H9 (cell line): ENCODE results near the gene MGAT4C. TPM values are rescaled to one million over a fixed set of nuclear protein-coding genes. Genes with fewer than 3 reads are reported as not detected.

ENCODE experiments used
- DNase-seq: peaks from one replicate; pipeline ENCODE4 v3.0.0-alpha.2; 2017
- H2AFZ ChIP-seq: one replicate; pipeline ENCODE4 v1.6.1; 2013; ENCODE audit warnings: mild to moderate bottlenecking, low read length, control low read depth, moderate library complexity
- H2AK5ac ChIP-seq: 2 replicates; pipeline ENCODE4 v1.6.1; 2013; ENCODE audit warnings: low read length, control low read depth, mixed read lengths; ENCODE audit not compliant: insufficient read length
- H2BK120ac ChIP-seq: one replicate; pipeline ENCODE4 v1.6.1; 2013; ENCODE audit warnings: low read depth, mild to moderate bottlenecking, low read length, control low read depth, inconsistent platforms; ENCODE audit not compliant: poor library complexity, severe bottlenecking
- H2BK12ac ChIP-seq: 2 replicates; pipeline ENCODE4 v1.6.1; 2013; ENCODE audit warnings: low read length, control low read depth, mixed read lengths, low read depth; ENCODE audit not compliant: insufficient read length
- H2BK15ac ChIP-seq: 2 replicates; pipeline ENCODE4 v1.6.1; 2013; ENCODE audit warnings: low read depth, low read length, control low read depth
- H2BK20ac ChIP-seq: one replicate; pipeline ENCODE4 v1.6.1; 2013; ENCODE audit warnings: low read depth, mild to moderate bottlenecking, low read length, control low read depth, inconsistent platforms; ENCODE audit not compliant: poor library complexity, severe bottlenecking
- H2BK5ac ChIP-seq: 2 replicates; pipeline ENCODE4 v1.6.1; 2013; ENCODE audit warnings: low read length, control low read depth, mixed read lengths; ENCODE audit not compliant: insufficient read length
- H3K14ac ChIP-seq: 2 replicates; pipeline ENCODE4 v1.6.1; 2013; ENCODE audit warnings: low read length, control low read depth; ENCODE audit not compliant: insufficient read depth
- H3K18ac ChIP-seq: 2 replicates; pipeline ENCODE4 v1.6.1; 2013; ENCODE audit warnings: low read depth, mild to moderate bottlenecking, mixed read lengths, low read length, control low read depth; ENCODE audit not compliant: insufficient read length
- H3K23ac ChIP-seq: 2 replicates; pipeline ENCODE4 v1.6.1; 2013; ENCODE audit warnings: low read length, control low read depth, mixed read lengths, low read depth; ENCODE audit not compliant: insufficient read length
- H3K23me2 ChIP-seq: 2 replicates; pipeline ENCODE4 v1.6.1; 2013; ENCODE audit warnings: low read depth, mild to moderate bottlenecking, mixed read lengths, low read length, control low read depth; ENCODE audit not compliant: insufficient read length, poor library complexity, severe bottlenecking
- H3K27ac ChIP-seq: 2 replicates; pipeline ENCODE4 v1.5.1; 2013; ENCODE audit warnings: low read length, control low read depth, mixed read lengths, low read depth; ENCODE audit not compliant: insufficient read length
- H3K27me3 ChIP-seq: 2 replicates; pipeline ENCODE4 v1.6.1; 2013; ENCODE audit warnings: low read length, control low read depth, inconsistent platforms; ENCODE audit not compliant: insufficient read depth
- H3K4ac ChIP-seq: 2 replicates; pipeline ENCODE4 v1.6.1; 2013; ENCODE audit warnings: low read depth, mild to moderate bottlenecking, control low read depth, inconsistent platforms, low read length, moderate library complexity
- H3K4me1 ChIP-seq: 2 replicates; pipeline ENCODE4 v1.6.1; 2013; ENCODE audit warnings: low read length, control low read depth, inconsistent platforms; ENCODE audit not compliant: insufficient read depth
- H3K4me2 ChIP-seq: 2 replicates; pipeline ENCODE4 v1.6.1; 2013; ENCODE audit warnings: low read length, control low read depth, mixed read lengths; ENCODE audit not compliant: insufficient read length, insufficient read depth
- H3K56ac ChIP-seq: 2 replicates; pipeline ENCODE4 v1.6.1; 2013; ENCODE audit warnings: low read depth, mild to moderate bottlenecking, mixed read lengths, low read length, control low read depth; ENCODE audit not compliant: insufficient read length
- H3K79me1 ChIP-seq: 2 replicates; pipeline ENCODE4 v1.6.1; 2013; ENCODE audit warnings: low read depth, mild to moderate bottlenecking, moderate library complexity, low read length, control low read depth, inconsistent platforms; ENCODE audit not compliant: insufficient read depth, poor library complexity, severe bottlenecking
- H3K79me2 ChIP-seq: 2 replicates; pipeline ENCODE4 v1.6.1; 2013; ENCODE audit warnings: low read length, control low read depth, inconsistent platforms; ENCODE audit not compliant: insufficient read depth
- H3K9ac ChIP-seq: 2 replicates; pipeline ENCODE4 v1.6.1; 2013; ENCODE audit warnings: low read length, control low read depth, mixed read lengths; ENCODE audit not compliant: insufficient read length; ENCODE audit errors: extremely low read depth
- H3K9me3 ChIP-seq: one replicate; pipeline ENCODE4 v1.6.1; 2013; ENCODE audit warnings: low read depth, low read length, inconsistent platforms; ENCODE audit not compliant: control insufficient read depth
- H3T11ph ChIP-seq: one replicate; pipeline ENCODE4 v1.6.1; 2013; ENCODE audit warnings: mild to moderate bottlenecking, low read length, control low read depth, inconsistent platforms
- H4K20me1 ChIP-seq: one replicate; pipeline ENCODE4 v1.6.1; 2013; ENCODE audit not compliant: control insufficient read depth, insufficient read length, insufficient read depth
- H4K5ac ChIP-seq: 2 replicates; pipeline ENCODE4 v1.6.1; 2013; ENCODE audit warnings: low read depth, mild to moderate bottlenecking, mixed read lengths, low read length, control low read depth; ENCODE audit not compliant: insufficient read length
- H4K8ac ChIP-seq: replicated peaks from 2 replicates; pipeline ENCODE4 v1.6.1; 2013; ENCODE audit warnings: low read length, control low read depth, mixed read lengths, low read depth; ENCODE audit not compliant: insufficient read length
- H4K91ac ChIP-seq: 2 replicates; pipeline ENCODE4 v1.6.1; 2013; ENCODE audit warnings: low read depth, mild to moderate bottlenecking, moderate library complexity, mixed read lengths, low read length, control low read depth; ENCODE audit not compliant: insufficient read length
- H3K27ac Mint-ChIP-seq, 3 experiments: 2 replicates in 2 of 3; 3 replicates in 1 of 3; pipeline ENCODE4 v1.8.0; 2020 to 2021; ENCODE audit warnings: mixed read lengths in 3 of 3, mild to moderate bottlenecking in 1 of 3, moderate library complexity in 1 of 3
- H3K27me3 Mint-ChIP-seq: 2 replicates; pipeline ENCODE4 v1.8.0; 2021; ENCODE audit warnings: low read depth, mild to moderate bottlenecking, moderate library complexity, mixed read lengths
- H3K36me3 Mint-ChIP-seq, 3 experiments: 2 replicates in 2 of 3; 3 replicates in 1 of 3; pipeline ENCODE4 v1.8.0; 2020 to 2021; ENCODE audit warnings: low read depth in 3 of 3, mixed read lengths in 3 of 3; ENCODE audit not compliant: insufficient read depth in 1 of 3
- H3K4me1 Mint-ChIP-seq, 2 experiments: 2 replicates each; pipeline ENCODE4 v1.8.0; 2020; ENCODE audit warnings: mixed read lengths in 2 of 2
- H3K4me3 Mint-ChIP-seq, 2 experiments: 2 replicates in 1 of 2; 3 replicates in 1 of 2; pipeline ENCODE4 v1.8.0; 2020 to 2021; ENCODE audit warnings: mild to moderate bottlenecking in 2 of 2, mixed read lengths in 2 of 2, moderate library complexity in 1 of 2
- H3K9me3 Mint-ChIP-seq, 2 experiments: 2 replicates in 1 of 2; 3 replicates in 1 of 2; pipeline ENCODE4 v1.8.0; 2020; ENCODE audit warnings: mild to moderate bottlenecking in 2 of 2, mixed read lengths in 2 of 2, moderate library complexity in 1 of 2
- WGBS: extraction: QIAGEN DNeasy Blood & Tissue Kit; methylation state at CpG from one replicate; pipeline ENCODE4 v1.1.7; 2013; ENCODE audit warnings: missing lambda C conversion rate, low lambda C conversion rate, mixed read lengths; ENCODE audit not compliant: insufficient read length; ENCODE audit errors: extremely low coverage; 5-methylcytosine and 5-hydroxymethylcytosine counted together
- total RNA-seq: library from RNA; stranded (reverse); gene quantifications from 2 replicates; pipeline ENCODE4 v1.2.1, GENCODE V29; 2021
- TF ChIP-seq, protein P1 (sequence below): fragments of 200-600 bp; sonication (generic); conservative IDR thresholded peaks from 3 replicates; pipeline ENCODE4 v1.8.0; 2021; ENCODE audit warnings: antibody characterized with exemption, mild to moderate bottlenecking

The MGAT4C gene
- total RNA-seq, 1 experiment from 2014 or later = 1.3 TPM

DNA sequence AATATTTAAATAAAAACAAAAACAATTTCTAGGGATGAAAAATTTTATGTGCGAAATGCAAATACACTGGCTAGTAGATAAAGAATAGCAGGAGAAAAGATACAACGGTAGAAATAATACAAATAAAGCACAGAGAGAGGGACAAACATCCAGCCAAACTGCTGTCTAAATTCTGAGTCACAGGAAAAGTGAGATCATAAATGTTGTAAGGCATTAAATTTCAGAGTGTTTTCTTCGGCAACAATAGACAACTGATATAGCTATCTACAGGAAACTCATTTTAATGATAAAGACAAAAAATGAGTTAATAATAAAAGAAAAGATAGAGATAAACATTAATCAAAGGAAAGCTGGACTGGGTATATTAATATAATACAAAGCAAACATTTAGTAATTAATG, 259.9 kb downstream of the MGAT4C start:
- H3K14ac ChIP-seq = no peak overlapping the region
- peaks cover 24 to 55% (median 41%) of the 10 kb centered on the region in 3 experiments for H3K36me3 Mint-ChIP-seq
- no peaks in the 10 kb centered on the region for H3K27me3 Mint-ChIP-seq
- H3K4me3 Mint-ChIP-seq = no peak overlapping the region
- H2BK5ac ChIP-seq = no peak overlapping the region
- H3K27me3 ChIP-seq = no peaks in the 10 kb centered on the region
- no peak overlapping the region for H2AK5ac ChIP-seq
- H3K9ac ChIP-seq = no peak overlapping the region
- H4K91ac ChIP-seq = no peak overlapping the region
- no peak overlapping the region for H4K5ac ChIP-seq
- H4K20me1 ChIP-seq = no peaks in the 10 kb centered on the region
- H3K4me2 ChIP-seq = no peak overlapping the region
- no peak overlapping the region for H4K8ac ChIP-seq
- no peaks in the 10 kb centered on the region for H3K79me1 ChIP-seq
- H2BK15ac ChIP-seq = no peak overlapping the region
- peaks cover 24% of the 10 kb centered on the region for H3K9me3 ChIP-seq
- no peak overlapping the region for H3K23ac ChIP-seq
- H3K4me1 ChIP-seq = no peaks in the 10 kb centered on the region
- no peak overlapping the region for H2BK120ac ChIP-seq
- WGBS = no CpG with 5 or more reads among the region's 3 CpGs
- H3K56ac ChIP-seq = no peak overlapping the region
- H3K27ac Mint-ChIP-seq = no peak overlapping the region
- H3K27ac ChIP-seq = no peak overlapping the region
- DNase-seq = no peak
- no peak overlapping the region for H2AFZ ChIP-seq
- H2BK12ac ChIP-seq = no peak overlapping the region
- H3K4ac ChIP-seq = no peak overlapping the region
- no peak overlapping the region for H2BK20ac ChIP-seq
- H3K79me2 ChIP-seq = no peaks in the 10 kb centered on the region
- no peak overlapping the region for H3T11ph ChIP-seq
- H3K18ac ChIP-seq = no peak overlapping the region
- no peaks in the 10 kb centered on the region for H3K23me2 ChIP-seq
- H3K9me3 Mint-ChIP-seq = peaks cover 48 to 68% of the 10 kb centered on the region in 2 experiments
- H3K4me1 Mint-ChIP-seq = no peaks in the 10 kb centered on the region
- TF ChIP-seq, protein P1, sequence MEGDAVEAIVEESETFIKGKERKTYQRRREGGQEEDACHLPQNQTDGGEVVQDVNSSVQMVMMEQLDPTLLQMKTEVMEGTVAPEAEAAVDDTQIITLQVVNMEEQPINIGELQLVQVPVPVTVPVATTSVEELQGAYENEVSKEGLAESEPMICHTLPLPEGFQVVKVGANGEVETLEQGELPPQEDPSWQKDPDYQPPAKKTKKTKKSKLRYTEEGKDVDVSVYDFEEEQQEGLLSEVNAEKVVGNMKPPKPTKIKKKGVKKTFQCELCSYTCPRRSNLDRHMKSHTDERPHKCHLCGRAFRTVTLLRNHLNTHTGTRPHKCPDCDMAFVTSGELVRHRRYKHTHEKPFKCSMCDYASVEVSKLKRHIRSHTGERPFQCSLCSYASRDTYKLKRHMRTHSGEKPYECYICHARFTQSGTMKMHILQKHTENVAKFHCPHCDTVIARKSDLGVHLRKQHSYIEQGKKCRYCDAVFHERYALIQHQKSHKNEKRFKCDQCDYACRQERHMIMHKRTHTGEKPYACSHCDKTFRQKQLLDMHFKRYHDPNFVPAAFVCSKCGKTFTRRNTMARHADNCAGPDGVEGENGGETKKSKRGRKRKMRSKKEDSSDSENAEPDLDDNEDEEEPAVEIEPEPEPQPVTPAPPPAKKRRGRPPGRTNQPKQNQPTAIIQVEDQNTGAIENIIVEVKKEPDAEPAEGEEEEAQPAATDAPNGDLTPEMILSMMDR = no peak
